HCT116 (cell line): Measurements from ENCODE around the gene GPR39. TPM values are rescaled to one million over a fixed set of nuclear protein-coding genes. Genes with fewer than 3 reads are reported as not detected.

Source experiments
- ATAC-seq: fragments of 200-7000 bp; cut with Tn5 transposase; 2 replicates; pipeline ENCODE4 v1.9.1; 2020; ENCODE audit warnings: mild to moderate bottlenecking, moderate library complexity
- BruUV-seq: library from RNA; stranded (reverse); fragments of 400-500 nt; replicated peaks from 2 replicates; lab custom pipeline; 2021; lab: Mats Ljungman, UMichigan
- CTCF ChIA-PET: fragments of 300-600 bp; sonication (Branson Sonifier 250); formaldehyde crosslinking; loops from one replicate; lab custom pipeline; 2021; ENCODE audit warnings: antibody characterized with exemption; lab: Charles Lee
- POLR2A ChIA-PET: fragments of 300-600, 350-600 bp; sonication (Branson Sonifier 250); formaldehyde crosslinking; loops from one replicate; lab custom pipeline; 2021; ENCODE audit warnings: antibody characterized with exemption; lab: Charles Lee
- RAD21 ChIA-PET, 2 experiments: fragments of 300-600 bp; sonication (Branson Sonifier 250); formaldehyde crosslinking; loops; one replicate each; lab custom pipeline; 2023; ENCODE audit warnings: low total read pairs in 2 of 2; ENCODE audit not compliant: uncharacterized antibody in 2 of 2, unreplicated experiment in 2 of 2, low non-redundant PET in 1 of 2; lab: Charles Lee
- DNase-seq: peaks from one replicate; pipeline ENCODE4 v3.0.0-alpha.2; 2010; ENCODE audit warnings: low read depth, low spot score
- H2AFZ ChIP-seq: fragments of 200-600 bp; shearing (Covaris generic), sonication (generic); 2 replicates; pipeline ENCODE4 v1.6.1; 2017; ENCODE audit warnings: low read depth, mixed run types, mixed read lengths, antibody characterized with exemption, low read length; ENCODE audit not compliant: poor library complexity, severe bottlenecking
- H3K27ac ChIP-seq: 2 replicates; pipeline ENCODE4 v1.5.1; 2012; ENCODE audit warnings: low read depth, low read length
- H3K27me3 ChIP-seq: fragments of 200-600 bp; sonication (generic); 2 replicates; pipeline ENCODE4 v1.6.1; 2016; ENCODE audit warnings: mixed run types, low read length, mixed read lengths; ENCODE audit not compliant: insufficient read depth
- H3K36me3 ChIP-seq, 2 experiments: fragments of 200-500 bp in 1 of 2; fragments of 200-600 bp in 1 of 2; sonication (Bioruptor generic) in 1 of 2; sonication (generic) in 1 of 2; 2 replicates each; pipeline versions ENCODE4 v1.5.1 to v1.6.1; 2014 to 2016; ENCODE audit warnings: low read length in 2 of 2, inconsistent platforms in 1 of 2, mixed read lengths in 1 of 2, mixed run types in 1 of 2; ENCODE audit not compliant: insufficient read depth in 2 of 2, control insufficient read depth in 1 of 2
- H3K4me1 ChIP-seq, 2 experiments: fragments of 200-600 bp in 1 of 2; sonication (generic) in 1 of 2; 2 replicates each; pipeline versions ENCODE4 v1.5.1 to v1.6.1; 2012 to 2017; ENCODE audit warnings: low read length in 2 of 2, inconsistent platforms in 1 of 2, mild to moderate bottlenecking in 1 of 2, mixed read lengths in 1 of 2, mixed run types in 1 of 2, moderate library complexity in 1 of 2; ENCODE audit not compliant: insufficient read depth in 2 of 2, control insufficient read depth in 1 of 2
- H3K4me2 ChIP-seq: fragments of 200-600 bp; sonication (generic); 2 replicates; pipeline ENCODE4 v1.6.1; 2017; ENCODE audit warnings: mixed run types, low read length, mixed read lengths
- H3K4me3 ChIP-seq, 2 experiments: fragments of 200-600 bp in 1 of 2; sonication (generic) in 1 of 2; replicated peaks in 1 of 2; 2 replicates each; pipeline ENCODE4 v1.5.1; 2011 to 2016; ENCODE audit warnings: low read length in 2 of 2, control low read depth in 1 of 2, low read depth in 1 of 2, mild to moderate bottlenecking in 1 of 2, mixed read lengths in 1 of 2, mixed run types in 1 of 2
- H3K79me2 ChIP-seq: fragments of 200-600 bp; sonication (generic); 2 replicates; pipeline ENCODE4 v1.6.1; 2017; ENCODE audit warnings: mild to moderate bottlenecking, mixed run types, low read length, moderate library complexity, mixed read lengths; ENCODE audit not compliant: insufficient read depth
- H3K9ac ChIP-seq: fragments of 200-600 bp; sonication (generic); 2 replicates; pipeline ENCODE4 v1.6.1; 2016; ENCODE audit warnings: low read length, mixed read lengths
- H3K9me2 ChIP-seq: fragments of 200-600 bp; sonication (generic), shearing (Covaris generic); 2 replicates; pipeline ENCODE4 v1.6.1; 2017; ENCODE audit warnings: mixed run types, mild to moderate bottlenecking, moderate library complexity; ENCODE audit not compliant: insufficient read depth
- H3K9me3 ChIP-seq, 2 experiments: fragments of 200-500 bp in 1 of 2; fragments of 200-600 bp in 1 of 2; sonication (Bioruptor generic) in 1 of 2; sonication (generic) in 1 of 2; 2 replicates each; pipeline ENCODE4 v1.6.1; 2014 to 2017; ENCODE audit warnings: low read length in 2 of 2, mixed read lengths in 2 of 2, inconsistent platforms in 1 of 2, low read depth in 1 of 2, mild to moderate bottlenecking in 1 of 2, mixed run types in 1 of 2, moderate library complexity in 1 of 2; ENCODE audit not compliant: control insufficient read depth in 1 of 2, insufficient read depth in 1 of 2
- H4K20me1 ChIP-seq: fragments of 200-600 bp; sonication (generic), shearing (Covaris generic); 2 replicates; pipeline ENCODE4 v1.6.1; 2017; ENCODE audit warnings: mixed run types, mild to moderate bottlenecking, moderate library complexity; ENCODE audit not compliant: insufficient read depth
- CBX3 ChIP-seq: IDR thresholded peaks from 2 replicates; pipeline ENCODE4 v1.6.1; 2012; ENCODE audit warnings: low read depth
- CEBPB ChIP-seq: IDR thresholded peaks from 2 replicates; pipeline ENCODE4 v1.6.1; 2012; ENCODE audit warnings: low read depth
- CTCF ChIP-seq, 3 experiments: fragments of 200-600 bp in 1 of 3; sonication (generic) in 1 of 3; IDR thresholded peaks in 2 of 3; conservative IDR thresholded peaks in 1 of 3; 2 replicates each; pipeline ENCODE4 v1.5.1; 2012 to 2017; ENCODE audit warnings: low read depth in 2 of 3, low read length in 2 of 3, antibody characterized with exemption in 1 of 3, borderline replicate concordance in 1 of 3, control low read depth in 1 of 3, mild to moderate bottlenecking in 1 of 3, mixed read lengths in 1 of 3, mixed run types in 1 of 3, moderate library complexity in 1 of 3; ENCODE audit not compliant: insufficient read depth in 1 of 3
- ELF1 ChIP-seq: IDR thresholded peaks from 2 replicates; pipeline ENCODE4 v1.6.1; 2012; ENCODE audit warnings: low read depth, borderline replicate concordance
- EZH2 ChIP-seq: fragments of 200-600 bp; sonication (generic); IDR thresholded peaks from 2 replicates; pipeline ENCODE4 v1.6.1; 2017; ENCODE audit warnings: antibody characterized with exemption, mixed run types
- EZH2phosphoT487 ChIP-seq: fragments of 200-600 bp; IDR thresholded peaks from 2 replicates; pipeline ENCODE4 v1.6.1; 2018; ENCODE audit warnings: antibody characterized with exemption, borderline replicate concordance
- POLR2AphosphoS5 ChIP-seq: IDR thresholded peaks from 2 replicates; pipeline ENCODE4 v1.6.1; 2011; ENCODE audit warnings: mild to moderate bottlenecking, low read depth, low read length, moderate library complexity
- SRF ChIP-seq: IDR thresholded peaks from 2 replicates; pipeline ENCODE4 v1.6.1; 2012; ENCODE audit warnings: low read depth
- ZNF274 ChIP-seq: fragments of 200-500 bp; sonication (Bioruptor generic); IDR thresholded peaks from 2 replicates; pipeline ENCODE4 v1.6.1; 2014; ENCODE audit warnings: mild to moderate bottlenecking, low read depth, low read length, inconsistent platforms
- intact Hi-C: fragments of 100-400 bp; cut with micrococcal nuclease; formaldehyde crosslinking; loops from 2 replicates; pipeline ENCODE4 v1.10.0; 2022
- total RNA-seq: library from RNA; stranded (reverse); gene quantifications from one replicate; pipeline ENCODE4 v1.2.1, GENCODE V29; 2021; ENCODE audit not compliant: unreplicated experiment
- TF ChIP-seq, protein P1 (sequence below): IDR thresholded peaks from 2 replicates; pipeline ENCODE4 v1.6.1; 2012

GPR39 gene
- total RNA-seq, 1 experiment from 2014 or later, result 5.1 TPM

DNA sequence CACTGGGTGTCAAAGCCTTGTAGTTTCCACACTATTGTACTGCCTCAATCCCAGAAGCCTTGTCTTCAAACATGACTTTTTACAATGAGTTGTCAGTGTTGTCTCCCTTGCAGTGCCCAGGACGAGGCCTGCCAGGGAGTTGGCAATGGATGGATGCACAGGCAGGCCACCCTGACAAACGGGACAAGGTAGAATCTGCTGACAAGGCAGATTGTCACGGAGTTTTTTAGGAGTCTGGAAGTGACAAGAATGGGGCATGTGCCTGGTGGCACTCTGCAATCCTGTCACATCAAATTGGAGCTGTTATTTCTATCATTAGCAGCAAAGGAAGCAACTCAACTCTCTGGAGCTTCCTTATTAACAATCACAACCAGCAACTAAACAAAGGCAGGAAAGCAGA, 25.2 kb upstream of the GPR39 start:
- ATAC-seq (no peak), DNase-seq (no peak)
- H4K20me1 ChIP-seq, result no peaks in the 10 kb centered on the region
- no peaks in the 10 kb centered on the region for H3K9me2 ChIP-seq
- no peak overlapping the region for H2AFZ ChIP-seq
- CTCF ChIA-PET, result no interaction called here
- no peak overlapping the region for H3K9ac ChIP-seq
- no peaks in the 10 kb centered on the region for H3K79me2 ChIP-seq
- H3K4me2 ChIP-seq, result no peak overlapping the region
- H3K27me3 ChIP-seq, result no peaks in the 10 kb centered on the region
- BruUV-seq, result no TSS peak
- no peaks in the 10 kb centered on the region for H3K4me1 ChIP-seq
- intact Hi-C loops, result no loop called here
- POLR2A ChIA-PET, result no interaction called here
- no peak for TF ChIP-seq EZH2phosphoT487
- no peak for TF ChIP-seq CEBPB
- TF ChIP-seq POLR2AphosphoS5, result no peak
- no peak for TF ChIP-seq CBX3
- no peak for TF ChIP-seq ELF1
- TF ChIP-seq CTCF (IDR thresholded peaks at IDR 0.05 in 2 of 3, conservative IDR thresholded peaks at IDR 0.05 in 1 of 3; ENCODE audit: borderline replicate concordance in 1 of 3, insufficient read depth in 1 of 3, low read depth in 2 of 3, low read length in 2 of 3), result no peak
- TF ChIP-seq, protein P1, sequence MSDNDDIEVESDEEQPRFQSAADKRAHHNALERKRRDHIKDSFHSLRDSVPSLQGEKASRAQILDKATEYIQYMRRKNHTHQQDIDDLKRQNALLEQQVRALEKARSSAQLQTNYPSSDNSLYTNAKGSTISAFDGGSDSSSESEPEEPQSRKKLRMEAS, result no peak
- TF ChIP-seq SRF, result no peak
- TF ChIP-seq EZH2, result no peak
- no peak for TF ChIP-seq ZNF274
- H3K4me3 ChIP-seq, result no peak overlapping the region
- no peaks in the 10 kb centered on the region for H3K36me3 ChIP-seq
- RAD21 ChIA-PET, result no interaction called here
- H3K9me3 ChIP-seq, result no peaks in the 10 kb centered on the region
- no peak overlapping the region for H3K27ac ChIP-seq
